GM19025 (cell line): ENCODE data around the gene CXCL10.
"Not testable (repeated sequence)": the region's sequence is repeated elsewhere in the genome, so short reads cannot be mapped to it uniquely, and the experiment has no call there.

Experiments used
- ATAC-seq: cut with Tn5 transposase; IDR thresholded peaks from one replicate; pipeline ENCODE4 v1.9.1; 2021; ENCODE audit warnings: mild to moderate bottlenecking, low read depth, moderate library complexity; ENCODE audit not compliant: unreplicated experiment

Gene CXCL10

GRCh38 chr4:76029300-76029699, 6.0 kb upstream of the CXCL10 start:
- no peak for ATAC-seq

GRCh38 chr4:76028350-76028765, 5.1 kb upstream of the CXCL10 start:
- ATAC-seq: no peak

- ATAC-seq: no peak
Measured at GRCh38 chr4:76024065-76024464, 768 bp upstream of the CXCL10 start.

- no peak for ATAC-seq
Measured at GRCh38 chr4:76022677-76023076, 620 bp downstream of the CXCL10 start.

GRCh38 chr4:76022031-76022430, 1.3 kb downstream of the CXCL10 start:
- ATAC-seq: no peak

- no peak for ATAC-seq
Measured at GRCh38 chr4:76017056-76017686, 6.1 kb downstream of the CXCL10 start.

- peak; percentile 55 for ATAC-seq
Measured at GRCh38 chr4:76016393-76016792, 6.9 kb downstream of the CXCL10 start.

GRCh38 chr4:76013540-76013939, 9.8 kb downstream of the CXCL10 start:
- ATAC-seq: no peak

- ATAC-seq: no peak
Measured at GRCh38 chr4:76012388-76012801, 10.9 kb downstream of the CXCL10 start.

GRCh38 chr4:76011700-76012387, 11.5 kb downstream of the CXCL10 start:
- peak; percentile 72 for ATAC-seq

GRCh38 chr4:76011018-76011670, 12.2 kb downstream of the CXCL10 start:
- ATAC-seq: no peak

- ATAC-seq: no peak
Measured at GRCh38 chr4:76010576-76010975, 12.7 kb downstream of the CXCL10 start.

- no peak for ATAC-seq
Measured at GRCh38 chr4:76009311-76009710, 14.0 kb downstream of the CXCL10 start.

GRCh38 chr4:76007089-76007862, 16.0 kb downstream of the CXCL10 start, which contains the start of gene CXCL9:
CXCL9 (minus strand) TSS chr4:76007509; CDS start chr4:76007449, 60 bp downstream.
- ATAC-seq: no peak

GRCh38 chr4:76003620-76004019, 19.7 kb downstream of the CXCL10 start:
- ATAC-seq: no peak

- ATAC-seq: no peak
Measured at GRCh38 chr4:76003035-76003434, 20.3 kb downstream of the CXCL10 start.

- no peak for ATAC-seq
Measured at GRCh38 chr4:76002176-76002575, 21.1 kb downstream of the CXCL10 start.

GRCh38 chr4:76001700-76002099, 21.6 kb downstream of the CXCL10 start:
- ATAC-seq: no peak

GRCh38 chr4:76000279-76000678, 23.0 kb downstream of the CXCL10 start:
- no peak for ATAC-seq

GRCh38 chr4:75998525-75999147, 24.7 kb downstream of the CXCL10 start:
- not testable (repeated sequence) for ATAC-seq
